ENCODE data around the gene BBOX1. TPM values are rescaled to one million over a fixed set of nuclear protein-coding genes. Genes with fewer than 3 reads are reported as not detected.

BBOX1 gene
- total RNA-seq: 10 to 100 TPM; 13.3 to 45.1 (median 28.5) TPM

GRCh38 chr11:27040302-27041115 is at the start of gene BBOX1:
Gene BBOX1 (plus strand): TSS chr11:27040815. CDS start chr11:27055431, 14,616 bp downstream.
- H3K36me3 ChIP-seq: no peaks in the 10 kb centered on the region
- TF ChIP-seq CTCF (IDR thresholded peaks at IDR 0.05) (no peak), POLR2A (IDR thresholded peaks at IDR 0.05) (peak in 1 of 2 donors; percentile 67)
- intact Hi-C loops (cut with DNase I): no loop called here
- no peak within 1 kb of the TSS for H3K4me3 ChIP-seq (replicated peaks in 1 of 3)
- H3K9me3 ChIP-seq: no peaks in the 10 kb centered on the region
- H3K27me3 ChIP-seq: no peaks in the 10 kb centered on the region
- peak; percentile 97 for DNase-seq
- peaks cover 15 to 20% of the 10 kb centered on the region in 2 donors for H3K4me1 ChIP-seq
- WGBS, 2 donors: 23 to 43% methylated on average over 4 of the region's 4 CpGs
- H3K27ac ChIP-seq: peak within 1 kb of the TSS; percentile 84 to 96 (median 94)

GRCh38 chr11:26992031-26992541 is 48.5 kb upstream of the BBOX1 start:
- peak overlapping the region in 1 of 3 donors; percentile 40 for H3K27ac ChIP-seq
- intact Hi-C loops (cut with DNase I): no loop called here
- 83 to 86% methylated on average over 1 of the region's 1 CpG for WGBS, 2 donors
- no peak overlapping the region for H3K4me3 ChIP-seq (replicated peaks in 1 of 3)
- no peak for DNase-seq
- TF ChIP-seq CTCF (IDR thresholded peaks at IDR 0.05): no peak
- no peak for TF ChIP-seq POLR2A (IDR thresholded peaks at IDR 0.05)
- peaks cover 5 to 6% of the 10 kb centered on the region in 2 donors for H3K4me1 ChIP-seq
- no peaks in the 10 kb centered on the region for H3K9me3 ChIP-seq
- H3K36me3 ChIP-seq: no peaks in the 10 kb centered on the region
- no peaks in the 10 kb centered on the region for H3K27me3 ChIP-seq

GRCh38 chr11:26993965-26994457 is 46.6 kb upstream of the BBOX1 start, which contains the start of gene FIBIN:
Gene FIBIN (plus strand): TSS chr11:26994112. CDS start chr11:26994527, 415 bp downstream.
- intact Hi-C loops (cut with DNase I): no loop called here
- WGBS, 2 donors: 1 to 6% methylated on average over 5 to 8 of the region's 22 CpGs
- peak; percentile 45 to 49 for DNase-seq
- Histone ChIP-seq H3K36me3 (no peaks in the 10 kb centered on the region), H3K4me3 (replicated peaks in 1 of 3) (peak within 1 kb of the TSS; percentile 20 to 60 (median 49)), H3K4me1 (peaks cover 5 to 6% of the 10 kb centered on the region in 2 donors), H3K27me3 (no peaks in the 10 kb centered on the region), H3K9me3 (no peaks in the 10 kb centered on the region), H3K27ac (peak within 1 kb of the TSS; percentile 48 to 78 (median 73))
- TF ChIP-seq CTCF (IDR thresholded peaks at IDR 0.05): no peak
- peak in 1 of 2 donors; percentile 70 for TF ChIP-seq POLR2A (IDR thresholded peaks at IDR 0.05)

- Histone ChIP-seq H3K4me3 (replicated peaks in 1 of 3) (peak overlapping the region; percentile 20 to 60 (median 49)), H3K27me3 (no peaks in the 10 kb centered on the region), H3K9me3 (no peaks in the 10 kb centered on the region), H3K4me1 (peaks cover 5 to 6% of the 10 kb centered on the region in 2 donors), H3K27ac (peak overlapping the region in 2 of 3 donors; percentile 48 to 73), H3K36me3 (no peaks in the 10 kb centered on the region)
- DNase-seq: peak; percentile 61 to 73
- 31 to 48% methylated on average over 9 to 19 of the region's 19 CpGs for WGBS, 2 donors
- TF ChIP-seq CTCF (IDR thresholded peaks at IDR 0.05) (peak in 2 of 6 experiments; percentile 22 to 29), POLR2A (IDR thresholded peaks at IDR 0.05) (no peak)
- intact Hi-C loops (cut with DNase I): no loop called here
These were observed 46.0 kb upstream of the BBOX1 start for GRCh38 chr11:26994631-26995095.

All from thyroid gland (tissue), 4 donors.